NCI-H1694 treated with DMSO at 0.1 percent for 48 hours (cell line): Measurements from ENCODE around the gene GRB7.
"Not testable (repeated sequence)": the region's sequence is repeated elsewhere in the genome, so short reads cannot be mapped to it uniquely, and the experiment has no call there.

Experiments
- DNase-seq: peaks from one replicate; lab custom pipeline; 2025; lab: John Stamatoyannopoulos, UW

GRB7 gene

DNA sequence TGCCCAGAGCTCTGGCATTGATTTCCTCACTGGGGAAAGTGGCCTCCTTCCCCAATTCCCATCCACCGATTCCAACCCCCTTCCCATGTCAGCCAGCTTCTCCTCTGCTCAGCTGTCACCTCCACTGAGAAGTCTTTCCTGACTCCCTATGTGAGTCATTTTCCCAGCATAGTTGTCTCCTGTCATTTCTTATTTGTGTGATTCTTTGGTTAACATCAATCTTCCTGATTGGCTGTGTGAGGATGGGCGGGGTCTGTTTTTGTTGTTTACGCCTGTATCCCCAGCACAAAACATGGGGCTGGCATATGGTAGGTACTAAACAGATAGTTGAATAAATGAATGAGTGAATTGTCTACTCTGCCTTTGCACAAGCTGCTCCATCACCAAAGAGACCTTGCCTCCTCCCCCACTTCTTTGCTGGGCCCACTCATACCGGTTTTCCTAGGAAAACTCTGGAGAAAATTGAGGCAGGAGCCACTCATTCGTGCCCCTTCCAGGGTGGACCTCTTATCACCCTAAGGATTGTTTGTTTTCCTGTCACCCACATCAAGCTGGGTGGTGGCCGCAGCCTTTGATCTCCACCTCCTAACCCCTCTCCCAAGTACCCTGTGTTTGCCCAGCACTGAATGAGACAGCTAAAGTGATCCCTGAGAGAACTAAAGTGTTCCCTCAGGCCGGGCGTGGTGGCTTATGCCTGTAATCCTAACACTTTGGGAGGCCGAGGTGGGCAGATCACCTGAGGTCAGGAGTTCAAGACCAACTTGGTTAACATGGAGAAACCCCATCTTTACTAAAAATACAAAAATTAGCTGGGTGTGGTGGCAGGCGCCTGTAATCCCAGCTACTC, 1.2 kb upstream of the GRB7 start:
- DNase-seq, result no peak

DNA sequence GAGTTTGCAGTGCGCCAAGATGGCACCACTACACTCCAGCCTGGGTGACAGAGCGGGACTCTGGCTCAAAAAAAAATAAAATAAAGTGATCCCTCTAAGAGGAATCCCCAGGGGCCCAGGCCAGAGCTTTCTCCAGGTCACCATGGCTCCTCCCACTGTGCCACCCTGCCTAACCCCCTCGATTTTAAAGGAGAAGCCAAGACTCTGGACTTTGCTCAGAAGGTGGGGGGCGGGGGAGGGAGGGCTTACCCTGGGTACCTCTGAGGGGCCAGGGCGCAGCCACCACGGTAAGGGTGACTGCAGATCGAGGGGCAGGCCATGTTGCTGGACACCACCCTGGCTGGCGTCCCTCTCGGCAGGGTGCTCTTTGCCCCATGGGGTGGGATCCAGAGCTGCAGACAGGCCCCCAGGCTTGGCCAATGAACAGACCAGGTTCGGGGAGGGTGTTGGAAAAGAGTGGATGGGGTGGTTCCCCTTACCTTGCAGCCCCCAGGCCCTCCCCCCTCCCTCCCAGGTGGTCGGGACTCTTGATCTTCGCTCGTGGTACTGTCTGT, 455 bp upstream of the GRB7 start:
- DNase-seq, result no peak

DNA sequence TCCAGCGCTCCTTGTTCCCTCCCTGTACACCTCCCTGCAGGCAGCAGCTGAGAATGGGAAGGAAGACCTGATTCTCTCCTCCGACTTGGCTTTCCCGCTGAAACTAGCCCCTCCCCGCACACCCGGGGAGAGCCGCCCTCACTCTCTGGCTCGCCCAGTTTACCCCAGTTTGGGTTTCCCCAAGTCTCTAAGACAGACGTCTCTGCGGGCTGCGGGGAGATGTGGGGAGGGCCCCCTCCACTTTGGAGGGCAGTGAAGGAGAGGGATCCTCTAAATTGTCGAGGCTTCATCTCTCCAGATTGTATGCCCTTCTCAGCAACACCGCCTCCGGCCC, 797 bp downstream of the GRB7 start:
- no peak for DNase-seq

DNA sequence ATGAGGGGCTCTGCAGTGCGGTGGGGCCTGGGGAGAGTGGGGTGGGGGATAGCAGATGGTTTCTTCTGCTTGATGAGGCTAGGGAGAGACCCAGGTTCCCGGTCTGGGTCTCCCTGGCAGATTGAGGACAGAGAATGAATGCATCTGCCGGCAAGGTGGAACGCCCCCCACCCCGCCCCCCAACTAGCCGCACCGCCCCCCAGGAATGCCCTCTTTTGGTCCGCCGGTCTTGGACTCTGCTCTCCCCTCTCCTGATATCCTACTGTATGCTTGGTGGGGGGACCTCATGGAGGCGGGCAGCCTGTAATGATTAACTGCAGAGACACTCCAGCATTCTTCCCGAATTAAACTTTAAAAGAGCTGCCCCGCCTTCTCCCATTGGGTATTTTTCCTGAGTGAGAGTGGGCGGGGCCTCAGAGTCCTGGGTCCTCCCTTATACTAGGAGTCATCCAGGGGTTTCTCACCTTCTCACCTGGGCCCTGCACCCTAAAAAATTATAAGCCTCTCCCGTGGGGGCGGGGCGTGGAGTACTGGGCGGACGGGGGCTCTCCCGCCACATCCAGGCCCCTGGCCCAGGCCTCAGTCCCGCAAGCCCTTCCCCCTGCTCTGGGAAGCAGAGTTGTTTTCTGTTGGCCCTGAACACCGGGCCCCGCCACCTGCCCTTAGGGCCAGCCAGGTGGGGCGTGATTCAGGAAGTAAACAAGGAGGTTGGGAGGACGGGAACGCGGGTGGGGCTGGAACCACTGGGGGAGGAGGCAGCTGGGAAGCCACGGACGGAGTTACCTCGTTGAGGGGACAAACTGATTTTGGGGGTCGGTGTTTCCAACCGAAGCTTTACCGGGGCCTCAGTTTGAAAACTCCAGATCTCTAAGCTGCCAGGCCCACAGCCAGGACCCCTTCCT, 1.5 kb downstream of the GRB7 start:
- DNase-seq, result no peak

DNA sequence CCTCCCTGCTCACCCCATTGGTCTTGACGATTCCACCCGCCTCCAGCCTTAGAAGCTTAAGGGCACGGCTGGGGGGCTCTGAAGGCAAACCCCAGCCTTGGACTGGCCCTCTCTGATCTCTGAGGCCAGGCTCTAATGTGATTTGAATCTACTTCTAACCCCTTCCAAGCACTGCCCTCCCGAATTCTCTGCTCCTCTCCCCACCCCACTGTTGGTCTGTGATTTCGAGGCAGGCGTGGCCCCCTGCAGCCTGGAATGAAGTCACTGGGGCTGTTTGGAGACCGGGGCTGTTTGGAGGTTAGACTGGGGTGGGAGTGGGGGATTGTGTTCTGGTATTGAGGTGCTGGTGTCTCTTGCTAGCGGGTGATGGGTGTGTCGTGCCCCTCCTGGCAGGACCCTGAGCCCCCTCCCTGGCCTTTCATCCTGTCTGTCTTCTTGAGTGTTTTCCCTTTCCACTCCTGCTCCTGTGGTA, 2.2 kb downstream of the GRB7 start:
- no peak for DNase-seq

DNA sequence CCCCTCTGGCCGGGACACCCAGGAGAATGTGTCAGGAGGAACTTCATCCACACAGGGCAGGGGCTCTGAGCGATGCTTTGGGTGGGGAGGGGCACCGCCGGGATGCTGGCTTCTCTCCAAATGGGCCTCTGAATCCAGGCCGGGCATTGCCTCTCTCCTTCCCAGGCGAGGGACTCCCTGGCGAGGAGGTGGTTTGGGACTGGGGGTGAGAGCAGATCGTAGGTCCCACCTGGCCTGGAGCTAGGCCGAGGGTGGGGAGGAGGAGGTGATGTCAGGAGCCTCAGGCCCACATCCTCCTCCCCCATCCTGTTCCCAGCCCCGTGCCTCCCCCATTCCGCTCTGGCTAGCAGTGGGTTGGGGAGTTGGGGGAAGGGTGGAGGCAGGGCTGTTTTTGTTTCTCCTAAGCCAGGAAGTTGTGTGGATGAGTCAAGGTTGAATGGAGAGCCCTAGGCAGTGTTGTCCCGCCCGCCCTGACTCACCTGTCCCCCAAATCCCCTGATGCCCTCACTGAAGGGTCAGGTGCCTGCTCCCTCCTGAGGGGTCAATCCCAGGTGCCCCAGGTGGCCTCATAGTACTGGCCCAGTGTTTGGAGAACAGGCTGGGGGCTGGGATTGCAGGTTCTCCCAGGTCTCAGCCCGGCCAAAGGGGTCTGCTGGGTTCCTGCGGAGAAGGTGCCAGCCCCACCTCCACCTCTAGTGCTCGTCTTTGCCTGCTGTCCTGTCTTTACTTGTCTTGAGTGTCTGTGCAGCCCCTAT, 2.8 kb downstream of the GRB7 start:
- no peak for DNase-seq

DNA sequence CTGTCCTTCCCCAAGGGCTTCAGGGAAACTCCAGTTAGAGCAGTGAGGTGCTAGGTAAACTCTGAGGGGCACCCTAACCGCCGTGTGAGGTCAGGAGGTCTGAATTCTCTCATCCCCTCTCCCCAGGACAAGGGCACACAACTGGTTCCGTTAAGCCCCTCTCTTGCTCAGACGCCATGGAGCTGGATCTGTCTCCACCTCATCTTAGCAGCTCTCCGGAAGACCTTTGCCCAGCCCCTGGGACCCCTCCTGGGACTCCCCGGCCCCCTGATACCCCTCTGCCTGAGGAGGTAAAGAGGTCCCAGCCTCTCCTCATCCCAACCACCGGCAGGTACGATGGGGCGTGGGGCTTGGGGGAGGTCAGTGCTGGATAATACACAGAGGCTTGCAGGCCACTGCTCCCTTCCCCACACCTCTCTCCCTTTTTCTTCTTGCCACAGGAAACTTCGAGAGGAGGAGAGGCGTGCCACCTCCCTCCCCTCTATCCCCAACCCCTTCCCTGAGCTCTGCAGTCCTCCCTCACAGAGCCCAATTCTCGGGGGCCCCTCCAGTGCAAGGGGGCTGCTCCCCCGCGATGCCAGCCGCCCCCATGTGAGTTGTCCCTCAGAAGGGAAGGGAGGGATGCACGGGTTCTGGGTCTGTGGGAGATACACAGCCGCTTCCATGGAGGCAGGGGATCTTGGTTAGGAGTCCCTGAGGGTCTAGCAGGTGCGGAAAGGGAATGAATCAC, 4.6 kb downstream of the GRB7 start:
- DNase-seq, result no peak

DNA sequence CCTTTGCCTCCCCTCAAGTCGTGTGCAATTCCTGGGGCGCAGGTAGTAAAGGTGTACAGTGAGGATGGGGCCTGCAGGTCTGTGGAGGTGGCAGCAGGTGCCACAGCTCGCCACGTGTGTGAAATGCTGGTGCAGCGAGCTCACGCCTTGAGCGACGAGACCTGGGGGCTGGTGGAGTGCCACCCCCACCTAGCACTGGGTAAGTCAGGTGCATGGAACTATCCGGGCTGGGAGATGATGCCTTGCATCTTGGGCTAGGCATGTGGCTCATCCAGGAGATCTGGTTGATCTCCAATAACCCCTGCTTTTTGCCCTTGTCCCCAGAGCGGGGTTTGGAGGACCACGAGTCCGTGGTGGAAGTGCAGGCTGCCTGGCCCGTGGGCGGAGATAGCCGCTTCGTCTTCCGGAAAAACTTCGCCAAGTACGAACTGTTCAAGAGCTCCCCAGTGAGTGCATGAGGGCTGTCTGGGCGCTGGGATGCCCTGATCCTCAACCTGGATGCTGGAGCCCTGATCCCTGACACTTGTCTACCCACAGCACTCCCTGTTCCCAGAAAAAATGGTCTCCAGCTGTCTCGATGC, 5.2 kb downstream of the GRB7 start:
- DNase-seq, result no peak

DNA sequence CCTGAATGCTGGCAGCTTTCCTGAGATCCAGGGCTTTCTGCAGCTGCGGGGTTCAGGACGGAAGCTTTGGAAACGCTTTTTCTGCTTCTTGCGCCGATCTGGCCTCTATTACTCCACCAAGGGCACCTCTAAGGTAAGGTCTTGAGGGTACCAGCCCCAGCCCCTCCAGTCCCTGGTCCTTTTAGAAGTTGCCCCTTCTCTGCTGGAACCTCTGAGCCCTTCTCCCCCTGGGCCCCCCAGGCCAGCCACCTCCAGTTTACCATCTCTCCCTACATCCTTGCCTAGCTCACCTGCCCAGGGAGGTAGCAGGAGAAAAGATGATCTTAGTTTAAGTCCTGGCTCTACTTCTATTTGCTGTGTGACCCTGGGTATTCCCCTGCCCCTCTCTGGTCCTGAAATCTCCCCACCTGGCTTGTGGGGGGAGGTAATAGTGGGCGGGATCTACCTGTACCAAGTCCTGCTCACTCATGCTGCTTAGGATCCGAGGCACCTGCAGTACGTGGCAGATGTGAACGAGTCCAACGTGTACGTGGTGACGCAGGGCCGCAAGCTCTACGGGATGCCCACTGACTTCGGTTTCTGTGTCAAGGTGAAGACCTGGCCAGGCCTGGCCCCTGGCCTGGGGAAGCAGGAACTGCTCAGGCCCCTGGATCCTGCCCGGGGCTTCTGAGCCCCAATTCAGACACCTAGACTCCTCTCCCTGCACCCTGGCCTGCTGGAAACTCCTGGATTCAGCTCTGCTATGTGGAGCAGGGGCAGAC, 6.5 kb downstream of the GRB7 start:
- no peak for DNase-seq

DNA sequence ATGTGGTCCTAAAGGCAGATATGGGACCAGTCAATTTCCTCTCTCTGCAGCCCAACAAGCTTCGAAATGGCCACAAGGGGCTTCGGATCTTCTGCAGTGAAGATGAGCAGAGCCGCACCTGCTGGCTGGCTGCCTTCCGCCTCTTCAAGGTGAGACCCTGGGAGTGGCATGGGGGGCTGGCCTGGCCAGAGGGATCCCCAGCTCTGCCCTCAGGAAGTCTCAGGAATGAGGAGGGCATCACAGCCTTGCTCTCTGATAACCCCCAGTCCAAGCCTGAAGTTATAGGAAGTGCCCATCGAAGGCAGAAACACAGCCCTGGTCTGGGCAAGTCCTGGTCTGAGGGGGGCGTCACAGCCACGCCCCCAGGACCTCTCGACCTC, 7.1 kb downstream of the GRB7 start:
- no peak for DNase-seq

DNA sequence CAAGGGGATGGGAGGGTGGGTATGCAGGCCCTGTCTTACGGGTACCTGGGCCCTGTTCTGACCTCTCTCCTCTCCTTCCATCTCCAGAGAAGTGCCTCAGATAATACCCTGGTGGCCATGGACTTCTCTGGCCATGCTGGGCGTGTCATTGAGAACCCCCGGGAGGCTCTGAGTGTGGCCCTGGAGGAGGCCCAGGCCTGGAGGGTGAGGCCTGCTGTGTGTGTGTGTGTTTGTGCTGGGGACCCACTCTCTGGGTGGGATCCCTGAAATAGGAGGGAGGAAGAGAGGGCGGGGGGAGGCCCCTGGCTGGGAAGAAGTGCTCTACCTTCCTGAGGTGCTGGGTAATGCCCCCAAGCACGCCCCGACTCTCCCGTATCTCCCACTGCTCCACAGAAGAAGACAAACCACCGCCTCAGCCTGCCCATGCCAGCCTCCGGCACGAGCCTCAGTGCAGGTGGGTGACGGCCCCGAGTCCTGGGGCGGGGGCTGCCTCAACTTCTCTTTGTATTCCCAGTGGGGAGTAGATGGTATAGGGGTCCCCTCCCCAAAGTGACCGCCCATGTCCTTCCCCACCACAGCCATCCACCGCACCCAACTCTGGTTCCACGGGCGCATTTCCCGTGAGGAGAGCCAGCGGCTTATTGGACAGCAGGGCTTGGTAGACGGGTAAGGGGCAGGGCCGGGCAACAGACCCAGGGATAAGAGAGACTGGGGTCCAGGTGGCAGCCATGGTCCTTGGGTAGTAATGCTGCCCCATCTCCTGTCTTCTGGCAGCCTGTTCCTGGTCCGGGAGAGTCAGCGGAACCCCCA, 7.8 kb downstream of the GRB7 start:
- no peak for DNase-seq

DNA sequence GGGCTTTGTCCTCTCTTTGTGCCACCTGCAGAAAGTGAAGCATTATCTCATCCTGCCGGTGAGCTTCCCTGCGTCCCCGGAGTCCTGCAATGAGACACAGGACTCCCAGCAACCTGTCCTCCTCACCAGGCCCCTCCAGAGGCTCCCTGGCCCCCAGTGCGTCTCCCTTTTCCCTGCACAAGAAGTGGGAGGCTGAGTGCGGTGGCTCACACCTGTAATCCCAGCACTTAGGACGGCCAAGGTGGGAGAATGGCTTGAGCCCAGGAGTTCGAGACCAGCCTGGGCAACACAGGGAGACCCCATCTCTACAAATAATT, 8.4 kb downstream of the GRB7 start:
- DNase-seq, result no peak

DNA sequence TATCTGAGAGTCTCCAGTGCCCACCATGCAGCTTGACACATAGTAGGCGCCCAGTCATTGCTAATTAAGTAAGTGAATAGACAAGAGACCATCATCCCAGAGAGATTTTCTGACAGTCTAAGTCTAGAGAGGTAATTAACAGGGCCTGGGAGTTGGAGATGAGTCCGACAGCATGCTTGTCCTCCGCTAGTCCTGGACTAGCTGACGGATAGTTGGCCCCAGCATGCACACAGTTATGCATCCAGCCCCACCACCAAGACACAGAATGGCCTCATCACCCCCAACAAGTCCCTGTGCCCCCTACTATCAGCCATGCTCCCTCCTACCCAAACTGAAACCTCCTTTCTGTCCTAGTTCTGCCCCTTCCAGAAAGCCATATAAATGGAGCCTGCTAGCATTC, 10.0 kb downstream of the GRB7 start:
- no peak for DNase-seq

DNA sequence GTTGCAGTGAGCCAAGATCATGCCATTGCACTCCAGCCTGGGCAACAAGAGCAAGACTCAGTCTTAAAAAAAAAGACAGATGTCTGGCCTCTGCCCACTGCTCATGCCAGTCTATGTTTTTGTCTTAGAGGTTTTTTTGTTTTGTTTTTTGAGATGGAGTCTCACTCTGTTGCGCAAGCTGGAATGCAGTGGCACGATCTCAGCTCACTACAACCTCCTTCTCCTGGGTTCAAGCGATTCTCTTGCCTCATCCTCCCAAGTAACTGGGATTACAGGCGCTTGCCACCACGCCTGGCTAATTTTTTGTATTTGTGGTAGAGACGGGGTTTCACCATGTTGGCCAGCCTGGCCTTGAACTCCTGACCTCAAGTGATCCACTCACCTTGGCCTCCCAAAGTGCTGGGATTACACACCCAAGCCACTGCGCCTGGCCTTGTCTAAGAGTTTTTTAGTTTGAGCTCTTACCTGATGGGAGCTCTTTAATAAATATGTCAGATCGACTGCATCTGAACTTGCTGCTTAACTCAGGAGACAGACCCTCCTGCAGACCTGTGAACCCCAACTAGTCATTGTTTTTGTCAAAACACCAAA, 10.8 kb downstream of the GRB7 start:
- not testable (repeated sequence) for DNase-seq

DNA sequence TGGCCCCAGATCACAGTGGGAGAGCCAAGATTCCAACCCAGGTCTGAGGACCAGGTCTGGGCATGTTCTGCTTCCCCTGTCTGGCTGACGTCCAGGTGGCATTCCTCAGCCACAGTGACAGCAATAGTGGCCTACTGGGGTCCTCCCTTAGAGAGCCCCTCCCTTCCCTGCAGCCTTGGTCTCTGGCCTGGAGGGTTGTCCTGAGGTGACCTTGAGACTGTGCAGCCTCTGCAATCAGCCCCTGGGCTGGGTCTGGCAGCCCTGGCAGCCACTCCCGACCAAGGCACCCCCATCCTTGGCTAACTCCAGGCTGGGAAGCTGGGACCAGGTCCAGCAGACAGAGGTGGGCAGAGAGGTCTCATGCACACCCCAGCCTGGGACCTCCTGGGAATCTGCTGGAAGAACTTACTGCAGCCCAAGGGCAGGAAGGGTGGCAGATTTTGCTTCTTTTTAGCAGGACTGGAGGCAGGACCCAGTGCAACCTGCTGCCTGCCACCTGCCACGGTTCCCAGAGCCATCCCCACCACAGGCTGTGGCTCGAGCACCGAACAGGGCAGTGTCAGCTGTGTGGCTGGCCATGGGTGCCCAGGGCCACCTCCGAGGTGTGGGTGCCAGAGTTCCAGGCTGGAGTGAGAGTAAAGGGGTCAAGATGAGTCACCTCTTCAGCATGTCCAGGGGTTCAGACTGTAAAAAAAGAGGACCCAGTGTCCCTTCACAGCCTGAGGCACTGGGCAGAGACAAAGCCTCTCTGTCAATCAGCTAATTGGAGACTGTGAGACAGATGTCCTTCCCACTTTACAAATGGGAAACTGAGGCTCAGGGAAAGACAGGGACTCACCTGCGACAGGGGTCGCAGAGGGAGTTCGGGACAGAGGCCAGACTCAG, 12.6 kb downstream of the GRB7 start:
- no peak for DNase-seq

DNA sequence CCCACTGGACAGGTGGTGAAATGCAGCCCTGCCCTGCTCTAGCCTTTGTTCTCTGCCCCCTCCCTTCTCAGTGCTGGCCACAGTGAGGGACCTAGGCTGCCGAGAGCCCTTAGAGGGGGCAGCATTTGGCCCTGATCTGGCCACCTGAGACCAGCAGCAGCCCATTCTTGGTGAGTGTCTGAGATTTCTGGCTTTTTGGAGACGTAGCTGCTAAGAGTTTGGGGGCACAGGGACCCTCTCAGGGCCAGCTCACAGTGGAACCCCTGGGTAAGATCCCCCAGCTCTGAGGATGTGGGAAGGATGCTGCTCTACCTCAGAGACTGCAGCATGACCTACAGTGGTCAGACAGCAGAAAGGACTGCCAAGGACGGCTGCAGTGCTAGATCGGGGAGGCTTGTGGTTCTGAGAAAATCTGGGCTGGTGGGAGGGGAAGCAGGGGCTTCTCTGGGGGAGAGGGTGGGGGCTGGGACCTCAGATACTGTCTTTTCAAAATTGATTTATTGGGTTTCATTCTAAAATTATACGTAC, 13.3 kb downstream of the GRB7 start:
- no peak for DNase-seq

DNA sequence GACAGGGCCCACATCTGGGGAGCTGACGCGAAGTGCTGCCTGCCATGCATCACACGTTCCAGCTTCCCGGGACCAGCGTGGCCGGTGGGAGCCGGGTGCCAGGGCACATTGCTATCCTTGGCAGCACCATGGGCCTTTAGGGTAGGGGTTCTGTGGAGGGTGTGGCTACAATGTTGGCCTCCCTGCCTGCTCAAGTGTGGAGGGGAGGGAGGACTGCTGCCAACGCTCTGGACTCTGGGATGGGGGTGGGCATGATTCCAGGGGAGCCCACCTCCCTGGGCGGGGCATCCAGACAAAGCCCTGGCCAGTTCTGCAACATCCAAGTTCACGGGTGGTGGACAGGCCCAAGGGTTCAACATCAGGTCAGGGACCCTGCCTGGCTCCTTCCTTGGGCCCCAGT, 13.9 kb downstream of the GRB7 start:
- DNase-seq, result no peak
